ENCODE measurements around the gene PPARD. TPM values are rescaled to one million over a fixed set of nuclear protein-coding genes. Genes with fewer than 3 reads are reported as not detected.

Gene PPARD
- polyA plus RNA-seq (ENCODE audit: low read depth in 6 of 6) = 10 to 100 TPM in 1 of 6 donors, 1 to 10 TPM in 4, not detected in 1; 5.6 to 13.9 (median 5.7) TPM

- peaks cover 45 to 55% (median 52%) of the 10 kb centered on the region in 3 donors for H3K4me1 Mint-ChIP-seq
- peaks cover 8 to 15% of the 10 kb centered on the region in 2 donors for H3K36me3 Mint-ChIP-seq
- H3K27ac Mint-ChIP-seq = peak within 1 kb of the TSS; percentile 96 to 99 (median 98)
- no peaks in the 10 kb centered on the region for H3K27me3 Mint-ChIP-seq
- ATAC-seq (ENCODE audit: low read depth in 2 of 2) (peak; percentile 88 to 91), DNase-seq (peak; percentile 98)
- peak within 1 kb of the TSS; percentile 88 to 97 (median 96) for H3K4me3 Mint-ChIP-seq
- no peaks in the 10 kb centered on the region for H3K9me3 Mint-ChIP-seq
These were observed at the start of gene PPARD for GRCh38 chr6:35342258-35343091. Gene PPARD (plus strand): TSS chr6:35342558. CDS start chr6:35411088, 68,530 bp downstream.

DNA sequence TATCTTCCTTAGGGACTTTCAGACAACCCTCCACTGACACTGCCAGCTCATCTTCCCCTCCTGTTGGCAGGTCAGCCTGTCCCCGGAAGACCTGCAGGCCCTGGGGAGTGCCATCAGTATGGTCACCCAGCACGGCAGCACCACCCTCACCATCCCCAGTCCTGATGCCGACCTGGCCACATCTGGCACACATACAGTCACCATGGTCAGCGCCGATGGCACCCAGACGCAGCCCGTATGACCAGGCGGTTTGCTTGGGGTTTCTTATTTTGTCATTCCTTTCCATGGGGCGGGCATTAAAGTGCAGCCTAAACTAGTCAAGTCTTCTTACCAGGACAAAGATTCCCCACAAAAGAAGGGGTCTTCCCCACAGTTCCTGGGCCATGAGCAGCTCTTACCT is 48.7 kb upstream of the PPARD start:
- Mint-ChIP-seq H3K4me1 (peaks cover 22 to 24% (median 24%) of the 10 kb centered on the region in 3 donors), H3K36me3 (peaks cover 20 to 25% of the 10 kb centered on the region in 2 donors), H3K27ac (no peak overlapping the region), H3K27me3 (no peaks in the 10 kb centered on the region), H3K9me3 (no peaks in the 10 kb centered on the region), H3K4me3 (peak overlapping the region in 1 of 8 donors; percentile 23)
- no peak for ATAC-seq (ENCODE audit: low read depth in 2 of 2)
- DNase-seq = no peak

DNA sequence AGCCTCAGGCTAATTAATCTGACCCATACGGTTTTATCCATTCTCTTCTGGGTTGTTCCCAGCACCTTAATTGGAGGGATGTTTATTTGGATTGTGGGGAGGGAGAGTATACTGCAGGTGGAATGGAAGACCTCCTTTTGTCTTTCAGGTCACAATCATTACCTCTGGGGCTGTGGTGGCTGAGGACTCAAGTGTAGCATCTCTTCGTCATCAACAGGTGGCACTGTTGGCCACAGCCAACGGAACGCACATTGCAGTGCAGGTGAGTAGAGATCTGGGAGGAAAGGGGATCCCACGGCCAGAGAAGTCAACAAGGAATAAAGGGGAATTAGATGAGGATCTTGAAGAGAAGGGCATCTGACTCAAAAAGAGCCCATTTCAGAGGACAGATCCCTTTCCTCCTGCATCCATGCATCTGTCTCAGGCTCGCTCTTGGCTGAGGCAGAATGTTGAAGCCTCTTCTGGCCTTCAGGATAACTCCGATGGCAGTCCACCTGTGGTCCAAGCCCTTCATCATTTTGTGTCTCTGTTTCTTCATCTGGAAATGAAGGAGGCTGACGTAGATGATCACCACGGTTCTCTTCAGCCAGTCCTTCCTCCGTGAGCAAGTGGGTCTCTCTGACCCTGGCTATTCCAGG is 47.9 kb upstream of the PPARD start:
- Mint-ChIP-seq H3K27ac (peak overlapping the region in 1 of 6 donors; percentile 63), H3K36me3 (peaks cover 14 to 25% of the 10 kb centered on the region in 2 donors), H3K9me3 (no peaks in the 10 kb centered on the region), H3K4me3 (peak overlapping the region in 1 of 8 donors; percentile 60), H3K27me3 (no peaks in the 10 kb centered on the region), H3K4me1 (peaks cover 30 to 32% (median 32%) of the 10 kb centered on the region in 3 donors)
- ATAC-seq (ENCODE audit: low read depth in 2 of 2) (peak; percentile 15 to 23), DNase-seq (peak; percentile 48)

- DNase-seq = no peak
- H3K4me3 Mint-ChIP-seq = no peak overlapping the region
- no peak for ATAC-seq (ENCODE audit: low read depth in 2 of 2)
- no peaks in the 10 kb centered on the region for H3K27me3 Mint-ChIP-seq
- H3K27ac Mint-ChIP-seq = peak overlapping the region in 1 of 6 donors; percentile 85
- no peaks in the 10 kb centered on the region for H3K9me3 Mint-ChIP-seq
- peaks cover 35 to 38% (median 38%) of the 10 kb centered on the region in 3 donors for H3K4me1 Mint-ChIP-seq
- peaks cover 14 to 20% of the 10 kb centered on the region in 2 donors for H3K36me3 Mint-ChIP-seq
These were observed 47.3 kb upstream of the PPARD start for GRCh38 chr6:35295036-35295435.

- Mint-ChIP-seq H3K36me3 (peaks cover 14 to 16% of the 10 kb centered on the region in 2 donors), H3K27ac (peak overlapping the region in 1 of 6 donors; percentile 57), H3K27me3 (no peaks in the 10 kb centered on the region), H3K4me1 (peaks cover 41 to 45% (median 45%) of the 10 kb centered on the region in 3 donors), H3K4me3 (no peak overlapping the region), H3K9me3 (no peaks in the 10 kb centered on the region)
- ATAC-seq (ENCODE audit: low read depth in 2 of 2) (no peak), DNase-seq (no peak)
These were observed 46.6 kb upstream of the PPARD start for GRCh38 chr6:35295521-35296315.

DNA sequence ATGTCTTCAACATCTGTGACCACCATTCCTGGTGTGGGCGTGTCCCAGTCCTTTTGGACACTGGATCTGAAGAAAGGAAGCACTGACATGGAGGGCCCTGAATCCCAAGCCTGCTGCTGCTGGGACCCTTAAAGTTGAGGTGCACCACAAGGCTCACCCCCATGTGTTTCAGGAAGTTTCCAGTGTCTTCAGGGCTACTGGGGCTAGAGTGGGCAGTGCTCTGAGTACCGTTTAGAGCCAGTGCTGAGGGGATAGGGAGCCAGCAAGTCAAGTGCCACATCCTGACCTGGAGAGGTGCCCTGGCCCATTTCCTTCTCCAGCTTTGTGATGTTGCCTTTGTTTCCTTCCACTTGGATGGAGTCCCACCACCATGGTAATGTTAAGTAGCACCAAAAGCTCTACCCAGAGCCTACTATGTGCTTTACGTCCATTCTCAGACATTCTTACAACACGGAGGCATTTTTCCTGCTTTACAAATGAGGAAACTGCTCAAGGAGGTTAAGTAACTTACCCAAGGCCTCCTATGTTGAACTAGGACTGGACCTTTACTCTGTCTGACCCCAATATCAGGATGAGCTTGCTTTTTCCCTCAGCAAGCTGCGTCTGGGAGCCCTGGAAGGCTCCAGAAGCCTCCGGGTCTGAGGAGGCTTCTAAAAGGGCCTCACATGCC is 45.3 kb upstream of the PPARD start:
- no peak for DNase-seq
- Mint-ChIP-seq H3K4me1 (peaks cover 43 to 53% (median 52%) of the 10 kb centered on the region in 3 donors), H3K4me3 (peak overlapping the region; percentile 70 to 93 (median 84)), H3K36me3 (peaks cover 7% of the 10 kb centered on the region in 2 donors), H3K27ac (peak overlapping the region in 5 of 6 donors; percentile 69 to 99 (median 74)), H3K27me3 (no peaks in the 10 kb centered on the region), H3K9me3 (no peaks in the 10 kb centered on the region)
- no peak for ATAC-seq (ENCODE audit: low read depth in 2 of 2)

GRCh38 chr6:35297601-35298481 is 44.5 kb upstream of the PPARD start, which contains the start of gene DEF6:
Gene DEF6 (plus strand): TSS chr6:35297818. CDS start chr6:35297857, 39 bp downstream.
- DNase-seq (peak; percentile 84), ATAC-seq (ENCODE audit: low read depth in 2 of 2) (peak; percentile 85 to 86)
- Mint-ChIP-seq H3K27ac (peak within 1 kb of the TSS; percentile 74 to 99 (median 94)), H3K9me3 (no peaks in the 10 kb centered on the region), H3K4me1 (peaks cover 41 to 54% (median 51%) of the 10 kb centered on the region in 3 donors), H3K27me3 (no peaks in the 10 kb centered on the region), H3K36me3 (peaks cover 6 to 7% of the 10 kb centered on the region in 2 donors), H3K4me3 (peak within 1 kb of the TSS; percentile 70 to 93 (median 84))

DNA sequence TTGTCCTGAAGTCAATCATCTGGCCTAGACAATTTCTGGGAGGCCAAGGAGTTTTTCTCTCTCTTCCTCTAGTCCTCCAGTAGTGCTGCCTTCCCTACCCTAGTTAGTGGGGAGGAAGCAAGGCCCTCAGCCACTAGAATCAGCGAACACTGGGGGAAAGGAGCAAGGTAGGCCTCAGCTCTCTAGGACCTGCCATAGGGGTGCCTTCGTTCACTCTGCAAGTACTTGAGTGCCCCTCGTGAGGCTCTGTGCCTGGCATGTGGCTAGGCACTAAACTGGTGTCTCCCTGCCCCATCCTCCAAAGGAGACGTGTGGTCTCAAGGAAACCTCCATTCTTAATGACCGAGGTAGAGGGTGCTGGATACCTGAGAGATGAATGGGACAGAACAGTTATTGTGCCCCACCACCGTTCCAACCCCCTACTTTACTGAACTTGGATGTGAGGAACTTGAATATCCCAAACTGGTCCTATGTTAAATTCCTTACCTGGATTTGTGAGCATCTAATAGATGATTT is 43.7 kb upstream of the PPARD start:
- peaks cover 6 to 7% of the 10 kb centered on the region in 2 donors for H3K36me3 Mint-ChIP-seq
- no peaks in the 10 kb centered on the region for H3K9me3 Mint-ChIP-seq
- peak overlapping the region; percentile 70 to 93 (median 84) for H3K4me3 Mint-ChIP-seq
- DNase-seq (no peak), ATAC-seq (ENCODE audit: low read depth in 2 of 2) (no peak)
- peaks cover 49 to 62% (median 58%) of the 10 kb centered on the region in 3 donors for H3K4me1 Mint-ChIP-seq
- H3K27ac Mint-ChIP-seq = peak overlapping the region; percentile 24 to 99 (median 94)
- no peaks in the 10 kb centered on the region for H3K27me3 Mint-ChIP-seq

- no peaks in the 10 kb centered on the region for H3K9me3 Mint-ChIP-seq
- peak; percentile 51 to 59 for ATAC-seq (ENCODE audit: low read depth in 2 of 2)
- H3K36me3 Mint-ChIP-seq = peaks cover under 1 to 4% of the 10 kb centered on the region in 2 donors
These were observed 42.7 kb upstream of the PPARD start for GRCh38 chr6:35299674-35300073.

GRCh38 chr6:35300848-35301247 is 41.5 kb upstream of the PPARD start:
- Mint-ChIP-seq H3K4me3 (peak overlapping the region; percentile 70 to 90 (median 80)), H3K27ac (peak overlapping the region in 5 of 6 donors; percentile 73 to 99 (median 78)), H3K27me3 (no peaks in the 10 kb centered on the region), H3K9me3 (no peaks in the 10 kb centered on the region), H3K4me1 (peaks cover 54 to 67% (median 63%) of the 10 kb centered on the region in 3 donors), H3K36me3 (peaks cover 0 to 4% of the 10 kb centered on the region in 2 donors)
- DNase-seq (no peak), ATAC-seq (ENCODE audit: low read depth in 2 of 2) (no peak)

More at GRCh38 chr6:35299674-35300073, 42.7 kb upstream of the PPARD start:
- H3K4me1 Mint-ChIP-seq = peaks cover 54 to 67% (median 63%) of the 10 kb centered on the region in 3 donors
- H3K27ac Mint-ChIP-seq = peak overlapping the region; percentile 73 to 99 (median 86)
- no peaks in the 10 kb centered on the region for H3K27me3 Mint-ChIP-seq
- H3K4me3 Mint-ChIP-seq = peak overlapping the region; percentile 70 to 93 (median 84)
- DNase-seq = peak; percentile 81

GRCh38 chr6:35302604-35303241 is 39.6 kb upstream of the PPARD start:
- no peaks in the 10 kb centered on the region for H3K9me3 Mint-ChIP-seq
- peaks cover 51 to 74% (median 70%) of the 10 kb centered on the region in 3 donors for H3K4me1 Mint-ChIP-seq
- peak; percentile 80 for DNase-seq
- H3K27ac Mint-ChIP-seq = peak overlapping the region; percentile 96 to 99 (median 98)
- H3K27me3 Mint-ChIP-seq = no peaks in the 10 kb centered on the region
- peak; percentile 84 to 86 for ATAC-seq (ENCODE audit: low read depth in 2 of 2)
- H3K36me3 Mint-ChIP-seq = peaks cover 0 to 4% of the 10 kb centered on the region in 2 donors
- peak overlapping the region; percentile 77 to 93 (median 88) for H3K4me3 Mint-ChIP-seq
